Activated naive CD4-positive, alpha-beta T cell treated with anti-CD3 and anti-CD28 coated beads, Interleukin-2, amount 10 ng/mL, durations not matched to agents 5 hours and 36 hours (primary cell): ENCODE measurements around the gene ITPRIPL2. TPM values are rescaled to one million over a fixed set of nuclear protein-coding genes. Genes with fewer than 3 reads are reported as not detected.

Experiments
- total RNA-seq, 2 experiments: library from RNA; stranded (reverse); gene quantifications; one replicate each; pipeline ENCODE4 v1.2.3, GENCODE V29; 2021

Gene ITPRIPL2
- under 1 TPM; 0.65 to 0.66 TPM for total RNA-seq

GRCh38 chr16:19113577-19114358 is at the start of gene ITPRIPL2:
ITPRIPL2 (plus strand) TSS chr16:19113964; CDS start chr16:19114462, 498 bp downstream.

GRCh38 chr16:19067349-19068236 is 46.2 kb upstream of the ITPRIPL2 start, which contains the start of gene COQ7:
COQ7 (plus strand) TSS chr16:19067614; CDS start chr16:19067665, 51 bp downstream.

GRCh38 chr16:19167710-19168370 is 54.1 kb downstream of the ITPRIPL2 start, which contains the start of gene SYT17:
SYT17 (plus strand) TSS chr16:19168240; CDS start chr16:19168647, 407 bp downstream.

Other genes starting within 250 kb of the ITPRIPL2 start
- 100 to 1,000 TPM; 116 to 126 TPM for gene SMG1, start 187.6 kb upstream of the ITPRIPL2 start, total RNA-seq
- gene TMC7, start 130.0 kb upstream of the ITPRIPL2 start, total RNA-seq: not detected
- 10 to 100 TPM; 13.6 to 14.4 TPM for gene COQ7, start 46.4 kb upstream of the ITPRIPL2 start, total RNA-seq
- gene SYT17, start 54.3 kb downstream of the ITPRIPL2 start, total RNA-seq: not detected
- gene CLEC19A, start 171.8 kb downstream of the ITPRIPL2 start, total RNA-seq: not detected